DMS53 (cell line): ENCODE results near the gene PRKAG2.
"Not testable (repeated sequence)": the region's sequence is repeated elsewhere in the genome, so short reads cannot be mapped to it uniquely, and the experiment has no call there.

Experiments used
- DNase-seq: peaks from one replicate; lab custom pipeline; 2025; lab: John Stamatoyannopoulos, UW

The PRKAG2 gene

GRCh38 chr7:151801291-151801690 lies 75.6 kb downstream of the PRKAG2 start:
- DNase-seq: no peak

- no peak for DNase-seq
These were observed 76.1 kb downstream of the PRKAG2 start for GRCh38 chr7:151800861-151801260.

- DNase-seq: no peak
These were observed 76.5 kb downstream of the PRKAG2 start for GRCh38 chr7:151800391-151800790.

GRCh38 chr7:151799506-151799905 lies 77.4 kb downstream of the PRKAG2 start:
- no peak for DNase-seq

- no peak for DNase-seq
These were observed 78.0 kb downstream of the PRKAG2 start for GRCh38 chr7:151798851-151799448.

- not testable (repeated sequence) for DNase-seq
These were observed 79.1 kb downstream of the PRKAG2 start for GRCh38 chr7:151797667-151798307.

GRCh38 chr7:151796871-151797537 lies 79.9 kb downstream of the PRKAG2 start:
- no peak for DNase-seq

- no peak for DNase-seq
These were observed 80.6 kb downstream of the PRKAG2 start for GRCh38 chr7:151796091-151796870.

GRCh38 chr7:151795168-151795811 lies 81.6 kb downstream of the PRKAG2 start:
- no peak for DNase-seq

GRCh38 chr7:151794508-151795167 lies 82.3 kb downstream of the PRKAG2 start:
- DNase-seq: no peak

- DNase-seq: no peak
These were observed 82.9 kb downstream of the PRKAG2 start for GRCh38 chr7:151793991-151794507.

- DNase-seq: no peak
These were observed 83.4 kb downstream of the PRKAG2 start for GRCh38 chr7:151793531-151793951.

GRCh38 chr7:151792636-151793035 lies 84.3 kb downstream of the PRKAG2 start:
- no peak for DNase-seq

- DNase-seq: no peak
These were observed 84.8 kb downstream of the PRKAG2 start for GRCh38 chr7:151792086-151792485.

GRCh38 chr7:151790830-151791620 lies 85.9 kb downstream of the PRKAG2 start:
- DNase-seq: no peak

- DNase-seq: no peak
These were observed 86.7 kb downstream of the PRKAG2 start for GRCh38 chr7:151790095-151790829.

GRCh38 chr7:151789380-151789947 lies 87.5 kb downstream of the PRKAG2 start:
- DNase-seq: no peak

GRCh38 chr7:151787348-151787747 lies 89.6 kb downstream of the PRKAG2 start:
- no peak for DNase-seq

- no peak for DNase-seq
These were observed 90.0 kb downstream of the PRKAG2 start for GRCh38 chr7:151786936-151787335.
